Heart left ventricle (tissue), 16 donors: ENCODE results near the gene NAXE. TPM values are rescaled to one million over a fixed set of nuclear protein-coding genes. Genes with fewer than 3 reads are reported as not detected.
"Not testable (repeated sequence)": the region's sequence is repeated elsewhere in the genome, so short reads cannot be mapped to it uniquely, and the experiment has no call there.

Source experiments
- ATAC-seq, 4 donors: fragments of 200-7000 bp; cut with Tn5 transposase; one replicate each; pipeline ENCODE4 v1.9.1; 2020 to 2022; ENCODE audit warnings: moderate library complexity in 4 of 4, mild to moderate bottlenecking in 3 of 4, moderate number of reproducible peaks in 1 of 4
- DNase-seq, 5 donors: peaks; one replicate each; pipeline ENCODE4 v3.0.0-alpha.2; 2020
- H3K27ac ChIP-seq, 12 donors: fragments of 200-600 bp; sonication (generic) in 4 of 12; one replicate each; pipeline versions ENCODE4 v1.5.0 to v1.8.0; 2016 to 2022; ENCODE audit warnings: mild to moderate bottlenecking in 2 of 12
- H3K27me3 ChIP-seq, 9 donors: fragments of 200-600 bp; sonication (generic) in 2 of 9; one replicate each; pipeline versions ENCODE4 v1.5.1 to v1.8.0; 2016 to 2022; ENCODE audit warnings: mild to moderate bottlenecking in 3 of 9
- H3K36me3 ChIP-seq, 9 donors: fragments of 200-600 bp; sonication (generic) in 2 of 9; one replicate each; pipeline versions ENCODE4 v1.5.0 to v1.8.0; 2018 to 2022; ENCODE audit warnings: mild to moderate bottlenecking in 2 of 9
- H3K4me1 ChIP-seq, 12 donors: fragments of 200-600 bp; sonication (generic) in 4 of 12; one replicate each; pipeline versions ENCODE4 v1.5.0 to v1.8.0; 2016 to 2022; ENCODE audit warnings: mild to moderate bottlenecking in 3 of 12
- H3K4me3 ChIP-seq, 12 donors: fragments of 200-600 bp; sonication (generic) in 4 of 12; one replicate each; pipeline versions ENCODE4 v1.5.0 to v1.8.0; 2017 to 2022; ENCODE audit warnings: mild to moderate bottlenecking in 9 of 12, moderate library complexity in 4 of 12
- H3K9me3 ChIP-seq, 12 donors: fragments of 200-600 bp; sonication (generic) in 4 of 12; one replicate each; pipeline versions ENCODE4 v1.5.0 to v1.8.0; 2016 to 2022; ENCODE audit warnings: mild to moderate bottlenecking in 1 of 12
- POLR2A ChIP-seq, 2 donors: fragments of 450-650 bp; IDR thresholded peaks; one replicate each; pipeline ENCODE4 v1.6.1; 2017; ENCODE audit warnings: antibody characterized with exemption in 2 of 2, mild to moderate bottlenecking in 2 of 2, moderate library complexity in 2 of 2
- WGBS, 4 donors: extraction: QIAGEN DNeasy Blood & Tissue Kit in 2 of 4; methylation state at CpG; one replicate each; pipeline versions ENCODE4 v1.1.5 to v1.1.7; 2013 to 2018; 5-methylcytosine and 5-hydroxymethylcytosine counted together
- intact Hi-C, 10 donors: fragments of 100-400 bp; cut with DNase I; formaldehyde crosslinking; loops; one replicate each; pipeline versions ENCODE4 v1.11.1 to v1.14.2; 2022
- polyA plus RNA-seq, 2 donors: library from polyadenylated mRNA; stranded (reverse); fragments of 200-250 nt; gene quantifications; one replicate each; pipeline ENCODE4 v1.2.3, GENCODE V29; 2013
- total RNA-seq, 9 donors: library from RNA; depleted of rRNA in 2 of 9; stranded (reverse); fragments of >200 nt in 2 of 9; fragmentation: NEBNext Ultra II Directional in 3 of 9; extraction: Animal tissue kit (Norgen Biotek cat#: 25700) in 3 of 9; gene quantifications; one replicate each; pipeline versions ENCODE4 v1.1.0 to v1.2.4, GENCODE V29; 2016 to 2023
- TF ChIP-seq, protein P1 (sequence below), 12 donors: fragments of 200-600 bp; sonication (generic) in 4 of 12; IDR thresholded peaks; one replicate each; pipeline versions ENCODE4 v1.5.0 to v1.8.0; 2018 to 2022; ENCODE audit warnings: antibody characterized with exemption in 12 of 12, mild to moderate bottlenecking in 5 of 12
- donor health status: ischemic (EF 13 %, LVEDD 7.1; RV severe dilation, severe dysfunction).
- donor health status: healthy with polysubstance abuse.
- donor health status: DM: no; HTN: yes; CAD: no.
- donor health status: DM: no; HTN: no; CAD: no.
- donor health status: ischemic (EF 25% LVEDD 6.9; RV normal size, moderate dysfunction).
- donor health status: ischemic (EF 25% LVEDD 5.7; RV mildly dilated, moderate dysfunction).
- donor health status: healthy.
- donor health status: DM: yes; HTN: yes; CAD: no.
- donor health status: ischemic (EF 35%, LVEDD 5.7; RV mildly dilated, moderate dysfunction).
- donor health status: nonischemic (EF 11% LVEDD 7.7; RV severe dilation, severe dysfunction).
- donor health status: DM: yes; HTN: yes; CAD: no.
- donor health status: PGD.
- donor health status: ischemic (EF 29% LVEDD 5.4; RV normal size, mild dysfunction).
- donor health status: nonischemic (EF 23%, LVEDD 6.1; RV moderate dilation, normal function).

Gene NAXE
- total and polyA plus RNA-seq, 11 donors: 75.8 to 141 (median 101) TPM

DNA sequence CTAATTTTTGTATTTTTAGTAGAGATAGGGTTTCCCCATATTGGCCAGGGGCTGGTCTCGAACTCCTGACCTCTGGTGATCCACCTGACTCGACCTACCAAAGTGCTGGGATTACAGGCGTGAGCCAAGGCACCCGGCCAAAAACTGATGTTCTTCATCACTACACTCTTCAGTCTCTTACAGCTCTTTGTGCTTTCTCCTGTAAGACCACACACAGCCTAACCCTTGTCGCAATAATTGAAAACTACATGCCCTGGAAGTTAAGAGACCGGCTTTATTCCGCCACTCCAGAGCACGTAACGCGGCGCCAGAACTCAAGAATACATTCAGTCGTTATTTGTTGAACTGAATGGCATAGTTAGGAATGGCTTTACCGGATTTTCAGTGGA lies 9.2 kb downstream of the NAXE start:
- TF ChIP-seq, protein P1, sequence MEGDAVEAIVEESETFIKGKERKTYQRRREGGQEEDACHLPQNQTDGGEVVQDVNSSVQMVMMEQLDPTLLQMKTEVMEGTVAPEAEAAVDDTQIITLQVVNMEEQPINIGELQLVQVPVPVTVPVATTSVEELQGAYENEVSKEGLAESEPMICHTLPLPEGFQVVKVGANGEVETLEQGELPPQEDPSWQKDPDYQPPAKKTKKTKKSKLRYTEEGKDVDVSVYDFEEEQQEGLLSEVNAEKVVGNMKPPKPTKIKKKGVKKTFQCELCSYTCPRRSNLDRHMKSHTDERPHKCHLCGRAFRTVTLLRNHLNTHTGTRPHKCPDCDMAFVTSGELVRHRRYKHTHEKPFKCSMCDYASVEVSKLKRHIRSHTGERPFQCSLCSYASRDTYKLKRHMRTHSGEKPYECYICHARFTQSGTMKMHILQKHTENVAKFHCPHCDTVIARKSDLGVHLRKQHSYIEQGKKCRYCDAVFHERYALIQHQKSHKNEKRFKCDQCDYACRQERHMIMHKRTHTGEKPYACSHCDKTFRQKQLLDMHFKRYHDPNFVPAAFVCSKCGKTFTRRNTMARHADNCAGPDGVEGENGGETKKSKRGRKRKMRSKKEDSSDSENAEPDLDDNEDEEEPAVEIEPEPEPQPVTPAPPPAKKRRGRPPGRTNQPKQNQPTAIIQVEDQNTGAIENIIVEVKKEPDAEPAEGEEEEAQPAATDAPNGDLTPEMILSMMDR (IDR thresholded peaks at IDR 0.05): no peak

DNA sequence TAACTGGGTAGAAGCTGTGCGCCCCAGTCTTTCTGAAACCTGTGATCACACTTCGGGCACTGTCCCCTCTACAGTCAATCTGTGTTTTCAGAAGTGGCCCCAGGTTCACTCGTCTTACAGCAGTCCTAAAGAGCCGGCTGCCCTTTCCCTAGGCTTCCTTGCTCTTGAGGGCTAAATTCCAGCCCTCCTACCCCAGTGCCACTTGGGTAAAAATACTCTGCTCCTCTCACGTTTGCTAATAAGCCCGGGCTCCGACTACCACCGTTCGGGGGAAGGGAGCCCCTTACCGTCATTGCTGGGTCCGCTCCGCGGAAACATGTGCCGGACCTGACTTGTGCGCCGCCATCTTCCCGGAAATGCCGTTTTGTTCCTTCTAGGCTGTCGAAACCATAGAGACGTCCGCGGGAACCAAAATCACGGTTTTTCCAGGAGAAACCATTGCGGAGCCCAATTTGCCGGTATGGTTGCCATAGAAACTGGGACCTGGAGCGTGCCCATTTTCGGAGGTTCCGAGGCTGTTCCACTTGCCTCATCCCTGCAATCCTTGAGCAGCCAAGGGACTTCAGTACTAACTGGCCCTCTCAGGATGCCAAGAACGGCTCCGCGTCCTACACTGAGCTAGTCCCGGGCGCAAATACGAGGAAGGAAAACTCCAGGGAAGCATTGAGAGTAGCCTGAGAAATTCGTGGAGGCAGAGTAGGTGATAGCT lies 9.7 kb downstream of the NAXE start, which contains the start of gene GPATCH4:
Gene GPATCH4 (minus strand): TSS at position 358 of the 709 bp plus-strand sequence.
- 0% methylated on average over 26 to 35 of the region's 35 CpGs for WGBS, 4 donors
- peak within 1 kb of the TSS; percentile 56 to 86 (median 70) for H3K4me3 ChIP-seq
- peak; percentile 84 to 89 (median 86) for ATAC-seq
- H3K9me3 ChIP-seq: no peaks in the 10 kb centered on the region
- H3K27me3 ChIP-seq: no peaks in the 10 kb centered on the region
- peak within 1 kb of the TSS; percentile 24 to 85 (median 72) for H3K27ac ChIP-seq
- peaks cover 3 to 27% (median 14%) of the 10 kb centered on the region in 12 donors for H3K4me1 ChIP-seq
- intact Hi-C loops: loop anchor here in 5 of 10 donors (5.0 to 10.0 kb wide), 5 partner anchors 96 to 216 kb away; partner anchors contain the start of gene MEF2D (in 2 of the 5)
- TF ChIP-seq, protein P1 (IDR thresholded peaks at IDR 0.05): no peak
- TF ChIP-seq POLR2A (IDR thresholded peaks at IDR 0.05): peak in 1 of 2 donors; percentile 29
- H3K36me3 ChIP-seq: peaks cover 0 to 28% (median 23%) of the 10 kb centered on the region in 9 donors
- peak; percentile 78 to 80 (median 79) for DNase-seq

More for the DNA sequence above, 9.2 kb downstream of the NAXE start:
- WGBS, 4 donors: 3 to 7% (median 3%) methylated on average over 13 of the region's 13 CpGs
- Histone ChIP-seq H3K27me3 (no peaks in the 10 kb centered on the region), H3K9me3 (no peaks in the 10 kb centered on the region), H3K27ac (peak overlapping the region in 10 of 12 donors; percentile 53 to 85 (median 74)), H3K4me3 (peak overlapping the region; percentile 56 to 86 (median 70)), H3K4me1 (peaks cover 3 to 27% (median 14%) of the 10 kb centered on the region in 12 donors), H3K36me3 (peaks cover 0 to 32% (median 26%) of the 10 kb centered on the region in 9 donors)
- ATAC-seq (peak in 1 of 4 donors; percentile 13), DNase-seq (no peak)
- intact Hi-C loops: loop anchor here in 5 of 10 donors (5.0 to 10.0 kb wide), 5 partner anchors 96 to 216 kb away; partner anchors contain the start of gene MEF2D (in 2 of the 5)

DNA sequence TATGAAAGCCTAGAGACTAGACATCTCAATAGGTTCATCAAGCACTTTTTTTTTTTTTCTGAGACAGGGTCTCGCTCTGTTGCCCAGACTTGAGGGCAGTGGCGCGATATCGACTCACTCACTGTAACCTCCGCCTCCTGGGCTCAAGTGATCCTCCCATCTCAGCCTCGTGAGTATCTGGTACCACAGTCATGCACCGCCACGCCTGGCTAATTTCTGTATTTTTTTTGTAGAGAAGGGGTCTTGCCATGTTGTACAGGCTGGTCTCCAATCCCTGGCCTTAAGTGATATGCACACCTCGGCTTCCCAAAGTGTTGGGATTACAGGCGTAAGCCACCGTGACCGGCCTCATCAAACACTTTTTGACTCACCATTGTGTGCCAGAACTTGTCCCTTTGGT lies 10.3 kb downstream of the NAXE start:
- no peaks in the 10 kb centered on the region for H3K9me3 ChIP-seq
- no peak for DNase-seq
- TF ChIP-seq POLR2A (IDR thresholded peaks at IDR 0.05): no peak
- TF ChIP-seq, protein P1 (IDR thresholded peaks at IDR 0.05): no peak

DNA sequence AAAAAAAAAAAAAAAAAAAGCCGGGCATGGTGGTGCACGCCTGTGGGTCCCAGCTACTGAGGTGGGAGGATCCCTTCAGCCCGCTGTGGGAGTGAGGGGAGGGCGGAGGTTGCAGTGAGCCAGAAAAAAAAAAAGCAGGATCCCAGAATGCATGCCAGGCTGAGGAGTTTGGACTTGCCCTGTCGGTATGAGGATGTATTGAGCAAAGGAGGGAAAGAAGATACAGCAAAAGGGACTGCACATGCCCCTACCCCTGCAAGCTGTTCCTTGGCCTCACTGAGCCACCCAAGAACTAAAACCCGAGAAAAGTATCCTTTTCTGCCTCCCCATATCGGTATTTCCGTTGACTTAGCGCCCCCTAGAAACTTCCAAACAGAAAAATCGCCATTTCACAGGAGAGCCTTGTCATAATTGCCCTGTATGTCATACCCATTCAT lies 11.0 kb downstream of the NAXE start:
- no peak overlapping the region for H3K27ac ChIP-seq
- H3K36me3 ChIP-seq: peaks cover 0 to 15% (median 11%) of the 10 kb centered on the region in 9 donors
- no peak for ATAC-seq
- no peak for TF ChIP-seq POLR2A (IDR thresholded peaks at IDR 0.05)
- TF ChIP-seq, protein P1 (IDR thresholded peaks at IDR 0.05): peak in 6 of 12 donors; percentile 17 to 37 (median 28)
- H3K4me1 ChIP-seq: peaks cover 3 to 27% (median 14%) of the 10 kb centered on the region in 12 donors
- H3K4me3 ChIP-seq: no peak overlapping the region
- H3K9me3 ChIP-seq: no peaks in the 10 kb centered on the region
- DNase-seq: no peak
- intact Hi-C loops: loop anchor here in 5 of 10 donors (2.0 to 10.0 kb wide), 6 partner anchors 98 to 218 kb away; partner anchors contain the start of gene MEF2D (in 2 of the 5)
- 37 to 47% (median 43%) methylated on average over 10 of the region's 10 CpGs for WGBS, 4 donors
- no peaks in the 10 kb centered on the region for H3K27me3 ChIP-seq

More for the DNA sequence above, 10.3 kb downstream of the NAXE start:
- peak in 3 of 4 donors; percentile 2 to 19 (median 7) for ATAC-seq
- Histone ChIP-seq H3K36me3 (peaks cover 0 to 21% (median 17%) of the 10 kb centered on the region in 9 donors), H3K4me1 (peaks cover 3 to 27% (median 14%) of the 10 kb centered on the region in 12 donors), H3K27me3 (no peaks in the 10 kb centered on the region), H3K27ac (peak overlapping the region; percentile 24 to 85 (median 72)), H3K4me3 (peak overlapping the region; percentile 56 to 86 (median 70))
- intact Hi-C loops: loop anchor here in 5 of 10 donors (2.0 to 10.0 kb wide), 6 partner anchors 97 to 217 kb away; partner anchors contain the start of gene MEF2D (in 2 of the 5)
- 74 to 79% (median 77%) methylated on average over 12 of the region's 12 CpGs for WGBS, 4 donors

DNA sequence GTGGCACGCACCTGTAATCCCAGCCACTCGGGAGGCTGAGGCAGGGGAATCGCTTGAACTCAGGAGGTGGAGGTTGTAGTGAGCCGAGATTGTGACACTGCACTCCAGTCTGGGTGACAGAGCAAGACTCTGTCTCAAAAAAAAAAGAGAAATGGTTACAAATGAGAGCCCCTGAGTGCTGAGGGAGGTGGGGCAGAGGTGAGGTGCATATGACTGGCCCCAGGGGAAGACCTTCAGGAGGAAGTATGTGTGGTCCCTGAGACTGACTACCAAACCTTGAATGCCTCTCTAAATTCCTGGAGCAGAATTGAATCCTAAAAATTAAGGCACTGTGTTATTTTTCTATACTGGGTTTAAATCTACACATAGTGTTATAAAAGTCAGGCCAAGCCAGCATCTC lies 15.8 kb downstream of the NAXE start:
- H3K4me1 ChIP-seq: peaks cover 0 to 12% (median 6%) of the 10 kb centered on the region in 12 donors
- H3K36me3 ChIP-seq, H3K4me3 ChIP-seq, H3K27ac ChIP-seq, ATAC-seq, DNase-seq, H3K27me3 ChIP-seq, H3K9me3 ChIP-seq: not testable (repeated sequence)
- intact Hi-C loops: loop anchor here in 8 of 10 donors (2.0 to 10.0 kb wide), 6 partner anchors 23 to 223 kb away; partner anchors contain the start of gene MEF2D (in 1 of the 8)
- WGBS, 4 donors: 82 to 92% (median 83%) methylated on average over 4 of the region's 4 CpGs
